SH-SY5Y (cell line): ENCODE measurements around the gene ACER3.

ENCODE experiments used
- GATA2 ChIP-seq: IDR thresholded peaks from 2 replicates; pipeline ENCODE4 v1.6.1; 2011; ENCODE audit warnings: mild to moderate bottlenecking, low read depth, low read length
- GATA3 ChIP-seq: IDR thresholded peaks from 2 replicates; pipeline ENCODE4 v1.6.1; 2011; ENCODE audit warnings: low read depth, mild to moderate bottlenecking, low read length, moderate library complexity

GRCh38 chr11:76889411-76889975, 28.8 kb downstream of the ACER3 start:
- TF ChIP-seq GATA2 (no peak), GATA3 (no peak)
